Measurements from ENCODE around the gene GRAMD1B. TPM values are rescaled to one million over a fixed set of nuclear protein-coding genes. Genes with fewer than 3 reads are reported as not detected.
A peak's percentile ranks its signal among the peaks of the same experiment; 100 is the strongest.

GRAMD1B gene
- polyA plus RNA-seq (ENCODE audit: insufficient read length in 10 of 10) = 1 to 10 TPM; 3.9 to 9.8 (median 8.4) TPM
- long read RNA-seq, donor 1 = 0 reads
- long read RNA-seq, donor 2, partial matches to known transcripts = 0 of 2 reads
- long read RNA-seq, donor 2, other reads (novel, unspliced or antisense) = 0 of 2 reads
- long read RNA-seq, donor 3 = 0 reads
- long read RNA-seq, donor 4 = 0 reads
- long read RNA-seq, donor 5 = 0 reads
- long read RNA-seq, donor 6, partial matches to known transcripts = 0 of 1 reads
- long read RNA-seq, donor 6, other reads (novel, unspliced or antisense) = 0 of 1 reads
- long read RNA-seq, donor 7 = 0 reads
- long read RNA-seq, donor 8 = 0 reads
- long read RNA-seq, donor 9 = 0 reads

DNA sequence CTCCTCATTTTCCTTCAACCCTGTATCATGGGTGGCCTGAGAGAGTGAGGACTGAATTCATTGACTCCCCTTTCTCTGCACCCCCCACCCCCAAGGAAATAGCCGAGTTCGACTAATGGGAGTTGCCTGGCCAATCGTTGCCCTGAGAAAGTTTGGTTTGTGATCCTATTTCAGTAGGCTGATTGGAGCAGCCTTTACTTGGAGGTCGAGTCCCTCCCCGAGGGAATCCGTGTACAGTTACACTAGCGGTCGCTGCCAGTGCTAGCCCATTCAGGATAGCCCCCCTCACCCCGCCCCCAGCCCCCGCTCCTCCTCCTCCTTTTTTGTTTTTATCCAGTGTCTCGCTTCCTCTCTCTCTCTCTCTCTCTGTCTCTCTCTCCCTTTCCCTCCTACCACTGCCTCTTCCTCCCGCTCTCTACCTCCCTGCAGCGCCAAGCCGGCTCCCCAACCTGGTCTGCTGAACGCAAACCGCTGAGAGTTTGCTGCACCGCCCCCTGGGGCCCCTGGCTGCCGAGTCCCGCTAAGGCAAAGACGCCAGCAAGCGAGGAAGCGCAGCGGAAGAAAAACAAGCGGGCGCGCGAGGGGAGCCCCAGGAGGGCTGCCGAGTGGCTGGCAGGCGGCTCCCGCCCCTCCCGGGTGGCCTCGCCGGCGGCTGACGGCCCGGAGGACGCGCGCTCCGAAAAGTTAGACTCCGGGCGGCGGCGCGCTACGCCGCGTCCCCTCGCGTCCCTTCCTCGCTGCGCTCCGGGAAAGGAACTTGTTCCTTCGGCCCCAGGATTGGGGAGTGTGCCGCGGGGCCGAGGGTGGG, at the start of gene GRAMD1B:
Gene GRAMD1B, plus strand, starts transcription at position 357 of the 808 bp plus-strand sequence. CDS start 524 bp downstream, outside the sequence.
- peak; percentile 66 to 88 (median 78) for DNase-seq

- no peak for DNase-seq
Observed at GRCh38 chr11:123381149-123381548, 48.9 kb upstream of the GRAMD1B start.

DNA sequence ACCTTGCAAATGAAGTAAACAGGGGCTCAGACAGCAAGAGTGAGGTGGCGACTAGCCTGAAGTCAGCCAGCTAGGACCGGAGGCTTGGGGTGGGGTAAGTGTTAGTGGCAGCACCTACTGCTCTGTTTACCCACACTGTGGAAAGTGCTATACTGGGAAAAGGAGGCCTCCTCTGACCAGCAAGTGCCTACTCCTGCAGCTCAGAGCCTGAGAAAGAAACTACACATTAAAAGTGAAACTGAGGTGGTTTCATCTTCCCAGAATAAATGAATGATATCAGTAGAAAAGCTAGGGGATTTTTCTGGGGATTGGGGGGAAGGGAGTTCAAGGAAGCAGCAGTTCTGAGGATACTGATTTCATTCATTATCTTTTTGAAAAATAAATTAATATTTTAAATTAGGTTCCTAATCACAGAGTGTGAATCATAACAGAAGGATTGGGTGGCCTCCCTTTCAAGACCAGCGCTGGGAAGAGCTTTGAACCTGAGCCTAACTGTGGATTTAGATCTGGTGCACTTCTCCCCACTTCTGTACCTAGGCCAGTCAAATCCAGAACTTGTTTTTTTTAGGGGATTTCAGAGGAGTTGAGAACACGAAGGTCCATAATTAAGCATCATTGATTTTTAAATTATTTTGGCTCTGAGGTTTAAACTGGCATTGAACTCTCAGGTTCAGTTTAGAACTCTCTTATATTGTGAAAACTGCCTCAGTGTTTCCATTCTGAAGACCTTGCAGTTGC, 48.1 kb upstream of the GRAMD1B start:
- DNase-seq = no peak

DNA sequence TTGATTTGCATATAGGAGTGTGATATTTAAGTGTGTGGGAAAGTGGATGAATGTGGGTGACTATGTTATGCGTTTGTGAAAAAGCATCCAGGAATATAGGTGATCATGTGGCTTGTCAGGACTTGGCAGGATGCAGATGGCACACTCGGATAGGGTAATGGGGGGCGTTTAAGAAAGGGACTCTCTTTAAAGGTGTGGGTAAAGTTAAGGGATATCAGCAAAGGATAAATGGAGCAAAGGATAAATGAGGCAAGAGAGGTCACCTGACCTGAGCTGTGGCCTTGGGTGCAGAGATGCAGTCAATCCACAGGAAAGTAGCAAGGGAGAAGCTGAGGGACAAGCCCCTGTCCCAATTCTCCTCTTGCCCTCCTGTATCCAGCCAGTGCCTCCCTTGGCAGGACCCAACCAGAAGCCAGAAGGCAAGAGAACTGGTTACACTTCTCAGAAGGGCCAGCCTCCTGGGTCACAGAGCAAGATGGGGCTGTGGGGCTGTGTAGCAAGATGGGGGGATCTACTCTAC, 47.5 kb upstream of the GRAMD1B start:
- DNase-seq = no peak

DNA sequence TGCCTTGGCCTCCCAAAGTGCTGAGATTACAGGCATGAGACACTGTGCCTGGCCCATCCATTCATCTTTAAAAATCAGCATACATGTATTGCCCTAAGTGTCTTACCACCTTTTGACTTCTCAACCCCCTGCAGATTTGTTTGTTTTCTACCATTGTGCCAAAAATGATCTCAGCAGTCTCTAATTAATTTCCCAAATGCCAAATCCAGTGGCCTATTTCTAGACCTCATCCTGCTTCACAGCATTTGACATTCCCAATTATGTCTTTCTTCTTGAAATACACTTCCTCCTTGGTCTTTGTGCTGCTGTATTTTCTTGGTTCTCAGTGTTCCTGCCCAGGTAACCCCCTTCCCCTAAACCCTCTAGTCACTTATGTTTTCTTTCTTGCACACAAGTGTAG, 46.0 kb upstream of the GRAMD1B start:
- no peak for DNase-seq

DNA sequence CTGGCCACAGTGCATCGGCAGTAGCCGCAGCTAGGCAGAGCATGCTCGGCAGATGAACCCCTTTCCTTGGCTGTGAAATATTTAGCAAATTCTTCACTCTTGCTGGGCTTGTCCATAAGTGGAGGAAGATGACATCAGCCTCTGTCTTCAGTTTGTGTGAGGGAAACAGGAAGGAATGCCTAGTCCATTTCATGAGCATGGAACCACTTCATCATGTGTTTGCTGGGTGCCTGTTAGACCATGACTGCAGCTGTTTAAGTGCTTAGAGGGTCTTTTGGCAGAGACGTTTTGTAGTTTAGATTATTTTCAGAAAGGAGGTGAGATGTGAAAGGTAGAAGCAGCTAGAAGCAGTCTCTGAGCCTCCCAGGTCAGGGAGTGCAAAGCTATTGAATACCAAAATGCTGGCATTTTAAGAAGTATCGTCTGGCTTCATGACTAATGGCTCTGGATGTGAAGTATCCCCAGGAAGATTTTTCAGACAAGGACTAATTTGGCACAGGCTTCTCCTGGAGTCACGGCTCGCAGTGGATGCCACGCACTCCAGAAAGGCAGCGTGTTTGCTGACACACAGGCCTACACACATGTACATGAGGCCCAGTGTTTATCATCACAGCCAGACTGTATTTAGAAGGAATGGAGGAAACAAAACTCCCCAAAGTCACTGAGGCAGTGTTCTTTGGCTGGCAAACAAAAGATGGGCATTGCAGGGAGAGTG, 43.1 kb upstream of the GRAMD1B start:
- DNase-seq = peak in 1 of 3 donors; percentile 32

DNA sequence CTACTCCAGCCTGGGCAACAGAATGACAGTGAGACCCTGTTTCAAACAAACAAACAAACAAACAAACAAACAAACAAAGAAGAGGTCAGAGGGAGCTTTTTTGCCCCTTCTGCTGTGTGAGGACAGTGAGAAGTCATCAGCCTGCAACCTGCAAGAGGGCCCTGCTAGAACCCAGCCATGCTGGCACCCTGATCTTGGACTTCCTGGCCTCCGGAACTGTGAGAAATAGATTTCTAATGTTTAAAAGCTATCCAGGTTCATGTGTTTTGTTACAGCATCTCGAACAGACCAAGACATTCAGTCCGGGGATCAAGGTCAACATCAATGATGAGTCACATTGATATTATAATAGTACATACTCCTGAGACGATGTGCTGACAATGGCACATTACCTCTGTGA, 41.4 kb upstream of the GRAMD1B start:
- DNase-seq = no peak

DNA sequence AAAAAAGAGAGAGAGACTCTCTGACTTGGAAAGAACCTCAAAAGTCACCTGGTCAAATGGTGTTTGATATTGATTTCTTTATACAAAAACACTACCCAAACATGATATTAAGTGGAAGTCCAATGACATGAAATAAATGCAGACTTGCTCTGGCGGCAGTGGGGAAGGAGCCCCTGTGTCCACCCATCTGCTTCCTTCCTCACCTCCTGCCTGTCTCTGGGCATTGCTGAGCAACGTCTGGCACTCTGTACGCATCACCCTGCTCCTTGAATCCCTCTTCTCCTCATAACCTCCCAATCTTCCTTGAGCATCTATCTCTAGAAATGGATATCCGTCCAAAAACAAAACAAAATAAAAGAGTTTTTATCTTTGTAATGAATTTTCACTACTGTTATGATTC, 39.9 kb upstream of the GRAMD1B start:
- no peak for DNase-seq

DNA sequence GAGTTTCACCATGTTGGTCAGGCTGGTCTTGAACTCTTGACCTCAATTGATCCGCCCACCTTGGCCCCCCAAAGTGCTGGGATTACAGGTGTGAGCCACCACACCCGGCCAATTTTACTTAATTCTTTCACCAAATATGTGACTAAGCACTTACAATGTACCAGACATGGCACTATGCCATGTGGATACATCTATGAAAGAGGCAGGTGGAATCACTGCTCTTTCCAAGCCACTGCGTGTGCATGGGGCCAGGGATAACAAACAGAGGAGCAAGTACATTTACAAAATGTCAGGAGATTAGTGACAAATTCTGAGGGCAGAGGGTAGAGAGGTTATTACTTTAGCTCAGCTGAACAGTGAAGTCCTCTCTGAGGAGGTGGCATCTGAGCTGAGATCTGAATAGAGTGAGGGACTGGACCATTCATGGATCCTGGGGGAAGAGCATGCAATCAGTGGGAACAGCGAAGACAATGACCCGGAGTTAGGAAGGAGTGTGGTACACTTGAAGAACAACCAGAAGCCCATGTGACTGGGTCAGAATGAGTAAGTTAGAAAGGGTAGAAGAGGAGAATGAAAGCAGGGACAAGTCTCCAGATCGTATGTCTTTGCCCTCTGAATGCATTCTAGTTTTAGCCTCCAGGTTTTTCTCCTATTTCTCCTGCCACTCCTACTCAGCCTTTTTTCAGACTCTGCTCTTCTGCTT, 38.3 kb upstream of the GRAMD1B start:
- DNase-seq = no peak

GRCh38 chr11:123392431-123392830, 37.6 kb upstream of the GRAMD1B start:
- no peak for DNase-seq

GRCh38 chr11:123392844-123393243, 37.2 kb upstream of the GRAMD1B start:
- no peak for DNase-seq

GRCh38 chr11:123393312-123393927, 36.6 kb upstream of the GRAMD1B start:
- DNase-seq = no peak

DNA sequence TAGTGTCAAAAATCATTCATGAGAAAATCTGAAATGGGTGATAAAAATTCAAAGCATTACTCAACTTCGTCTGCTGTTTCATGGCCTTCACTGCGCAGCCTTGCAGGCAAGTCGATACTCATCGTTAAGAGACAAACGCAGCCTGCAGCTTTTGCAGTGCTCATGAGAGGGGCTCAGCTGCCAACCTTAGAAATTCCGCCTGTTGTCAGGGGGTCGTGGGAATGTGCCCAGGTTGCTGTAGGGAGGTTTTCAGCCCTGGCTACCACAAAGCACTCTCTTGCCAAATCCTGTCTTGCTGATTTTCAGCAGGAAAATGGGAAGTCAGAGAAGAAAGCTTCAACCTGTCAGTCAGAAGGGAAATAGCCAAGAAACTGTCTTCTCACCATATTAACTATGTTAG, 25.4 kb upstream of the GRAMD1B start:
- DNase-seq = no peak

DNA sequence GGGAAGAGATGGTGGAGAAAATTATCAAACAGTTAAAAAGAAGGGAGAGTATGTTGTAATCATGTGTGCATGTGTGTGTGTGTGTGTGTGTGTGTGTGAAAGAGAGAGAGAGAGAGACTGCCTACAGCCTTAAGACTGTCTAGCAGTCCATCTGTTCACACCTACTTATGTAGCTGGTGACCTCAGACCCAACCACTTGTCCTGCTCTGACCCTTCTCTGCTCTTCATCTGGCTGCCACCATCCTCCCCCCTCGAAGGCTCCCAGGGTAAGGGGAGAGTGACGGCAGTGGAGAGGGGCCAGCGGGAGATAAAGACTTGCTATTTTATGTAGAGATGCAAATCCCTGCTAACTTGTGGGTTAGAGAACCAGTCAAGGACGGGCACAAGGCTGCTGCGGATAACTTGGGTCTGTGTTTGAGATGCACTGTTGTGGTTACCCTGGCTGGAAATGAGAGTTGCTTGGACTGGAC, 24.9 kb upstream of the GRAMD1B start:
- DNase-seq = peak in 2 of 3 donors; percentile 6 to 25

DNA sequence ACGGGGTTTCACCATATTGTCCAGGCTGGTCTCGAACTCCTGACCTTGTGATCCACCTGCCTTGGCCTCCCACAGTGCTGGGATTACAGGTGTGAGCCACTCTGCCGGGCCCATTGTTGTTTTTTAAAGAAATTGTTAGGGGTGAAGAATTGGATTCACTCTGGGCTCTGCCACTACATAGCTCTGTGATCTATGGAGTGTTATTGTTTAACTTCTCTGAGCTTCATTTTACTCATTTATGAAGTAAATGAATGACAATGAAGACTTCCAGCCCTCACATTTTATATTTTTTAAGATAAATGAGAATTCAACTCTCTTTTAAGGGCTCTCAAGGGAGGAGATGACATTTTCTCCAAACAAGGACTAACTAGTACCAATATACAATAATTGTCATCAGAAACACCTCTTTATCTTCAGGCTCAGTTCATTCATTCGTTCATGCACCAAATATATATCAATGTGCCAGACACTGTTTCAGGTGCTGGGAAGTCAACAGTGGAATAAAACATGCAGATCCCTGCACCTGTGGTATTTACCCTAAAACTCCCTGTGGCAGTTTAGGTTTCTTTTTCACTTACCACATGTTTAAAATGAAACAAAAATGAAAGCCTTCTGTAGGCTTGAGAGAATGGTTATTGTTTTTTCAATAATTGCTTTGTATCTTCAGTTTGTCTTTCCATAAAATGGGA, 23.5 kb upstream of the GRAMD1B start:
- DNase-seq = no peak

DNA sequence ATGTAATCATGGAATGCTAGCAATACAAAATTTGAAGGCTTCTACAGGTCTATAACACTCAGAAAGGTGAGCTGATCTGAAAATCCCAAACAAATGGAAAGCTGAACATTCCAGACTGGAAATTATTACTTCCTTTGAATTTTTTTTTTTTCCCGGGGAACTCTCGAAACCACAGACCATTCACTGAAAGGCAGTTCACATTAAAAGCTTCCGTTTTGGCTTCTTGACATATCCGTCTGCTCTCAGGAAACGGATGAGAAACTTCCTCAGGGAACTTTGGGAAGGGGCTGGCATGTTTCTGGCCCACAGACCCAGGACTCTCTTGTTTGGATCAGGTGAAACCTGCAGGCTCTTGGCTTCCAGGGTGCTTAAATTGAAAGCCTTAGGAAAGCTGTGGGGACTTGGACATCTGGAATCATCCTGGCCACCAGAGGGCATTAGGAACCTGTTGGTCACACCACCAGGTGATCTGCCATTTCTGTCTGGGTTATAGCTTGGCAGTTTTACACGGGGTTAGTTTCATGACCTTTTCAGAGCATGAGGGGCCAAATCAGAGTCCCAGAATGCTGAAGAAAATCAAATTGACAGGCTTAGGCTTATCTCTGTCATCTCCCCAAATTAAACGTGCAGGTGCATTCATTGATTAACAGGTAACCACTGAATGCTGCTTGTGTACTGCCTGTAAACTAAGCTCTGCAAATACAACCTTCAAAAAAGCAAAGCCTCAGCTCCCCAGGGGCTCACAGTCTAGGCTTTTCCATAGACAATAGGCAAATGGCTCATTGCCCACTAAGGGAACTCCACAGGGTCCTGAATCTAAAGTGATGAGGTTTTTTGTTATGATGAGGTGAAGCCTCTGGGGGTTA, 22.7 kb upstream of the GRAMD1B start:
- peak; percentile 40 to 64 (median 49) for DNase-seq

DNA sequence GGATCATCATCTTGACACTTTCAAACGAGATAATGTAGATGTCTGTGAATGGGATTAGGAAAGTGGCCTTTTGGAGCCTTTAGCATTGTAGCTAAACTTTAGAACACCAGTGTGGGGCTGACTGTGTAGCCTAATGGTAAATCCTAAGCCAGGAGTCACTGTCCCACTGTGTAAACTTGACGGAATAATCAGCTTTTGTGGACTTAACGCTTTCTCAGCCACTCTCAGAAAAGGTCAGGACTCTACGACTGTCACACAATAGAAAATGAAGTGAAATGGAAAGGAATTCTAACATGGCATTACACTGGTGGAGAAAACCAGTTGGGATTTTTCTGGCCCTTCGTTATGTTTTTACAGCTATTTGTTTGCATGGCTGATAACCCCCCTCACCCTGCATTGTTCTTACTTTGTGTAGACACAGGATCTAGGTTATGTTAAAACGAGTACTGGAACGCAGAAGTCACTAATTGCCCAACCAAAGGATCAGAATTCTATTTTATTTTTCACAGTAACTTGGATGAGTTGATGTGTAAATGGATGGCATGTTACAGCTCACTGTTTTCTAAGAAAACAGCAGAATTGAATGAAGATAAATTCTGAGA, 22.0 kb upstream of the GRAMD1B start:
- no peak for DNase-seq
